Measurements from ENCODE around the gene CST4. TPM values are rescaled to one million over a fixed set of nuclear protein-coding genes. Genes with fewer than 3 reads are reported as not detected.
"Not testable (repeated sequence)": the region's sequence is repeated elsewhere in the genome, so short reads cannot be mapped to it uniquely, and the experiment has no call there.

CST4 gene
- total and polyA plus RNA-seq, 2 donors = 0.80 to 9.9 TPM

DNA sequence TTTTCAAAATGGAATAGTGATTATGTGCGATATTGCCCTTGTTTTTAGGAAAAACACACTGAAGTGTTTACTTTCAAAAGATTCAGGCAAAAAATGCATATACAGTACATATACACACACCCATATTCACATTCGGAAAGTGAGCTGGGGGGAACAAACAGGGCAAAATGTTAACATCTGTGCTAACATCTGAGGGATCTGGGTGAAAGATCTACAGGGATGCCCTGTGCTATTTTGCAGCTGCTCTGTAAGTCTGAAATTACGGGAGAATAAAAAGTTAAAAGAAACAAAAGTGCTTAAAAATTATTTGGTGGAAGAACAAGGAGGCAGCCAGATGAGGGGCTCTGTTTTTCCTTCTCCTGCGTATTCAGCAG lies 51.9 kb downstream of the CST4 start:
- 59% methylated on average over 4 of the region's 4 CpGs for WGBS
- H3K4me1 ChIP-seq (ENCODE audit: control insufficient read depth in 2 of 2, insufficient read depth in 2 of 2, low read length in 2 of 2) = peaks cover 14 to 39% of the 10 kb centered on the region in 2 donors

DNA sequence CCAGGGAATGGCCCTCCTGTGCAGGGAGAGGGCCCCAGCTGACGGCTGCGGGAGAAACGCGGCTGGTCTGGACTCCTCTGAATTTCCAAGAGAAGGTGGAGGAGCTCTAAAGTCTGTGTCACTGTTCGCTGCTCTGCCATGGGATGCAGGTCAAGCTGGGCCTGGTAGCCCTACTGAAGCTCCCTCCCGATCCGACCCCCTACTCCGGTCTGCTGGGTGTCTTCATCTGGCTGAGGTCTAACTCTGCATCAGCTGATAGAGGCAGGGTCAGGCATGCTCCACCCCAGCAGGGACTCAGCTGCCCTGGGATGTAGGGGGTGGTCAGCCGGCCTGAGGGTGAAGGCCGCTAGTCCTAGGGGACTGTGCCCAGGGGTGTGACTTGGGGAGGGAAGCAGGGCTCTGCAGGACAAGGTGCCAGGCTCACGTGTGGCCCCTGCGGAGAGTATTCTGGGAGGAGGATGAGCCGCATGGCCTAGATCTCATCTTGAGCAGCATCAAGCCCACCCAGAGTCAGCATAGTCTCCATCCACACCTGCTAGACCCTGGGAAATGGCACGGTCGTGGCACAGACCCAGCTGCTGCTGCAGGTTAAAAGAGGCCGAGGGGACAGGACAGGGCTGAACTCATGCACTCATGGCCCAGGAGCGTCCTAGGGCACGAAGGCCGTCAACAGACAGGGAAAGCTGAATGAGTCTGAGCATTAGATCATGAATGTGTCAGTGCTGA lies 52.5 kb downstream of the CST4 start:
- H3K9me3 ChIP-seq (ENCODE audit: control insufficient read depth in 2 of 2, insufficient read depth in 1 of 2, low read length in 1 of 2) = no peaks in the 10 kb centered on the region
- DNase-seq (ENCODE audit: low read depth in 6 of 9, low spot score in 9 of 9) = no peak
- 93% methylated on average over 19 of the region's 19 CpGs for WGBS
- peaks cover 12 to 33% of the 10 kb centered on the region in 2 donors for H3K4me1 ChIP-seq (ENCODE audit: control insufficient read depth in 2 of 2, insufficient read depth in 2 of 2, low read length in 2 of 2)
- H3K4me3 ChIP-seq (ENCODE audit: low read length in 2 of 2) = peak overlapping the region; percentile 51 to 68
- H3K27ac ChIP-seq (ENCODE audit: low read depth in 1 of 2, low read length in 1 of 2) = no peak overlapping the region
- H3K36me3 ChIP-seq (ENCODE audit: control insufficient read depth in 2 of 2, insufficient read depth in 2 of 2, low read length in 1 of 2) = peaks cover 0 to 5% of the 10 kb centered on the region in 2 donors
- H3K27me3 ChIP-seq (ENCODE audit: control insufficient read depth in 2 of 2, insufficient read depth in 1 of 2, low read length in 1 of 2) = peaks cover 4 to 9% of the 10 kb centered on the region in 2 donors

More for the DNA sequence above, 51.9 kb downstream of the CST4 start:
- DNase-seq (ENCODE audit: low read depth in 6 of 9, low spot score in 9 of 9) = peak in 1 of 9 donors; percentile 33
- Histone ChIP-seq H3K27ac (ENCODE audit: low read depth in 1 of 2, low read length in 1 of 2) (no peak overlapping the region), H3K36me3 (ENCODE audit: control insufficient read depth in 2 of 2, insufficient read depth in 2 of 2, low read length in 1 of 2) (peaks cover 0 to 5% of the 10 kb centered on the region in 2 donors), H3K9me3 (ENCODE audit: control insufficient read depth in 2 of 2, insufficient read depth in 1 of 2, low read length in 1 of 2) (no peaks in the 10 kb centered on the region), H3K27me3 (ENCODE audit: control insufficient read depth in 2 of 2, insufficient read depth in 1 of 2, low read length in 1 of 2) (peaks cover 4 to 9% of the 10 kb centered on the region in 2 donors), H3K4me3 (ENCODE audit: low read length in 2 of 2) (peak overlapping the region; percentile 51 to 68)

DNA sequence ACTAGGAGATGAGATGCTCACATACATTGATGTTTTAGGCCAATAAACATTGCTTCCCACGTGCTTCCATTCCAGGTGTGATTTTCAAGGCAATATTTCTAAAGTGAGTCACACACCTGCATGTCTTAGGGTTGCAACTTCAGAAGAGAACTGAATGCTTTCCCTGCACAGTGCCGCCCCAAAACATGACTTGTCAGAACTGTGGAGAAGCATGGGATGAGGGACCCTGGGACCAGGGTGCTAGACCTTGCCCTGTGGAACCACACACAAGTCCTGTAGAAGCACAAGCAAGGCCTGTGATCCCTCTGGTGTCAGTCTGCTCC lies 53.1 kb downstream of the CST4 start:
- H3K27ac ChIP-seq (ENCODE audit: low read depth in 1 of 2, low read length in 1 of 2); H3K36me3 ChIP-seq (ENCODE audit: control insufficient read depth in 2 of 2, insufficient read depth in 2 of 2, low read length in 1 of 2); DNase-seq (ENCODE audit: low read depth in 6 of 9, low spot score in 9 of 9); H3K9me3 ChIP-seq (ENCODE audit: control insufficient read depth in 2 of 2, insufficient read depth in 1 of 2, low read length in 1 of 2); H3K27me3 ChIP-seq (ENCODE audit: control insufficient read depth in 2 of 2, insufficient read depth in 1 of 2, low read length in 1 of 2): not testable (repeated sequence)
- 87% methylated on average over 1 of the region's 2 CpGs for WGBS
- Histone ChIP-seq H3K4me3 (ENCODE audit: low read length in 2 of 2) (peak overlapping the region in 1 of 2 donors; percentile 51), H3K4me1 (ENCODE audit: control insufficient read depth in 2 of 2, insufficient read depth in 2 of 2, low read length in 2 of 2) (peaks cover 7 to 27% of the 10 kb centered on the region in 2 donors)

Other genes starting within 250 kb of the CST4 start
- not detected for gene CSTL1, start 249.4 kb downstream of the CST4 start, total RNA-seq
- 0.11 TPM for gene CSTL1, start 249.4 kb downstream of the CST4 start, polyA plus RNA-seq
- gene CST11, start 236.2 kb downstream of the CST4 start, total RNA-seq = 0.33 TPM
- gene CST11, start 236.2 kb downstream of the CST4 start, polyA plus RNA-seq = 0.32 TPM
- not detected for gene CST8, start 197.9 kb downstream of the CST4 start, total RNA-seq
- not detected for gene CST8, start 197.9 kb downstream of the CST4 start, polyA plus RNA-seq
- gene CST9L, start 120.6 kb downstream of the CST4 start, total RNA-seq = not detected
- 0.09 TPM for gene CST9L, start 120.6 kb downstream of the CST4 start, polyA plus RNA-seq
- 0.05 TPM for gene CST9, start 83.1 kb downstream of the CST4 start, total RNA-seq
- gene CST9, start 83.1 kb downstream of the CST4 start, polyA plus RNA-seq = 0.02 TPM
- 231 TPM for gene CST3, start 51.1 kb downstream of the CST4 start, total RNA-seq
- 465 TPM for gene CST3, start 51.1 kb downstream of the CST4 start, polyA plus RNA-seq
- 2.5 TPM for gene CST1, start 61.9 kb upstream of the CST4 start, total RNA-seq
- gene CST1, start 61.9 kb upstream of the CST4 start, polyA plus RNA-seq = 25.9 TPM
- gene CST2, start 137.7 kb upstream of the CST4 start, total RNA-seq = 0.94 TPM
- gene CST2, start 137.7 kb upstream of the CST4 start, polyA plus RNA-seq = 12.7 TPM
- not detected for gene CST5, start 190.7 kb upstream of the CST4 start, total RNA-seq
- 0.98 TPM for gene CST5, start 190.7 kb upstream of the CST4 start, polyA plus RNA-seq

All from thymus (tissue), 11 donors.